NB4 (cell line): Measurements from ENCODE around the gene IMMP2L.

Experiments
- DNase-seq: peaks from one replicate; pipeline ENCODE4 v3.0.0; 2010; ENCODE audit warnings: low read depth
- H3K4me3 ChIP-seq: one replicate; pipeline ENCODE4 v1.5.1; 2011; ENCODE audit warnings: mild to moderate bottlenecking, low read depth, low read length, moderate library complexity
- MYC ChIP-seq: IDR thresholded peaks from 2 replicates; pipeline ENCODE4 v1.6.1; 2011; ENCODE audit warnings: low read depth, low read length
- POLR2A ChIP-seq: IDR thresholded peaks from 2 replicates; pipeline ENCODE4 v1.6.1; 2011; ENCODE audit warnings: mild to moderate bottlenecking; ENCODE audit not compliant: insufficient read length; ENCODE audit errors: extremely low read depth
- TF ChIP-seq, protein P1 (sequence below): IDR thresholded peaks from one replicate; pipeline ENCODE4 v1.5.1; 2012; ENCODE audit warnings: low read depth, low read length
- TF ChIP-seq, protein P2 (sequence below): IDR thresholded peaks from 2 replicates; pipeline ENCODE4 v1.6.1; 2011; ENCODE audit warnings: low read depth, low read length

The IMMP2L gene

DNA sequence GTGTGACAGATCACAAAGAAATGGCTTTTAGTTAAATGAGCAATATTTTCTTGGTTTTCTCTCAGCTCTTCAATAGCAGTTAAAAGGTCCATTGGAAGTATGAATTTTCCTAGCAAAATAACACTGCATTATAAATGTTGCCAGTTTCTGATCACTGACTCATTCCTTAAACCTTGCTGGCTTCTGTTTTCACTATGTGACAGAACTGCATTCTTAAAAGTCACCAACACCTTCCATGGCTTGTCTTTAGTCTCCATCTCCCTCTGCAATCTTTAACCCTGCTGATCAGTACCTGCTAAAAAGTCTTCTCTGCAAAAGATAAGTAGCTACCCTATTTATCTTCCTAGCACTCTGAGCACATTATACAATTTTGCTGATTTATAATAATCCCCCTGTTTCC lies 876.4 kb downstream of the IMMP2L start:
- DNase-seq, result no peak
- TF ChIP-seq, protein P1, sequence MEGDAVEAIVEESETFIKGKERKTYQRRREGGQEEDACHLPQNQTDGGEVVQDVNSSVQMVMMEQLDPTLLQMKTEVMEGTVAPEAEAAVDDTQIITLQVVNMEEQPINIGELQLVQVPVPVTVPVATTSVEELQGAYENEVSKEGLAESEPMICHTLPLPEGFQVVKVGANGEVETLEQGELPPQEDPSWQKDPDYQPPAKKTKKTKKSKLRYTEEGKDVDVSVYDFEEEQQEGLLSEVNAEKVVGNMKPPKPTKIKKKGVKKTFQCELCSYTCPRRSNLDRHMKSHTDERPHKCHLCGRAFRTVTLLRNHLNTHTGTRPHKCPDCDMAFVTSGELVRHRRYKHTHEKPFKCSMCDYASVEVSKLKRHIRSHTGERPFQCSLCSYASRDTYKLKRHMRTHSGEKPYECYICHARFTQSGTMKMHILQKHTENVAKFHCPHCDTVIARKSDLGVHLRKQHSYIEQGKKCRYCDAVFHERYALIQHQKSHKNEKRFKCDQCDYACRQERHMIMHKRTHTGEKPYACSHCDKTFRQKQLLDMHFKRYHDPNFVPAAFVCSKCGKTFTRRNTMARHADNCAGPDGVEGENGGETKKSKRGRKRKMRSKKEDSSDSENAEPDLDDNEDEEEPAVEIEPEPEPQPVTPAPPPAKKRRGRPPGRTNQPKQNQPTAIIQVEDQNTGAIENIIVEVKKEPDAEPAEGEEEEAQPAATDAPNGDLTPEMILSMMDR, result no peak
- TF ChIP-seq, protein P2, sequence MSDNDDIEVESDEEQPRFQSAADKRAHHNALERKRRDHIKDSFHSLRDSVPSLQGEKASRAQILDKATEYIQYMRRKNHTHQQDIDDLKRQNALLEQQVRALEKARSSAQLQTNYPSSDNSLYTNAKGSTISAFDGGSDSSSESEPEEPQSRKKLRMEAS, result no peak
- TF ChIP-seq POLR2A, result no peak
- no peak for TF ChIP-seq MYC
- H3K4me3 ChIP-seq, result no peak overlapping the region

- DNase-seq, result no peak
Measured at GRCh38 chr7:110681941-110682340, 880.4 kb downstream of the IMMP2L start.

DNA sequence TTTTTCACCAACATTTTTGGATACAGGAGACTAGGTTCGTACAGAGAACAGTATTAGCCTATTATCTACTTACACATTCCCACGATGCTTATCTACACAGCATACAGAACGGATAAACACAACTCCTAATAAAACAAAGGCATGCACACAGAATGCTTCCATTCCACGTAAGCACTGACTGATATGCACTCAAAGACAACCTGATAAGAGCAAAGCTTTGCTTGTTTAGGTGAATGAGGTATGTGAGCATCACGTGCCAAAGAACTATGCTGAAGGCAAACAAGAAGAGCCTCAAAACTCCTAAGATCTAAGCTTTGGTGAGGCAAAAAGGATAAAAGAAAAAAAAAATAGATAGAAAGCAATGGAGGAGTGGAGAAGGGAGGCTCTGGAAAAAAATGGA lies 884.9 kb downstream of the IMMP2L start:
- H3K4me3 ChIP-seq, result no peak overlapping the region

More at GRCh38 chr7:110681941-110682340, 880.4 kb downstream of the IMMP2L start:
- H3K4me3 ChIP-seq, result no peak overlapping the region
- TF ChIP-seq, protein P2, result no peak
- TF ChIP-seq POLR2A (no peak), MYC (no peak)
- TF ChIP-seq, protein P1, result no peak

DNA sequence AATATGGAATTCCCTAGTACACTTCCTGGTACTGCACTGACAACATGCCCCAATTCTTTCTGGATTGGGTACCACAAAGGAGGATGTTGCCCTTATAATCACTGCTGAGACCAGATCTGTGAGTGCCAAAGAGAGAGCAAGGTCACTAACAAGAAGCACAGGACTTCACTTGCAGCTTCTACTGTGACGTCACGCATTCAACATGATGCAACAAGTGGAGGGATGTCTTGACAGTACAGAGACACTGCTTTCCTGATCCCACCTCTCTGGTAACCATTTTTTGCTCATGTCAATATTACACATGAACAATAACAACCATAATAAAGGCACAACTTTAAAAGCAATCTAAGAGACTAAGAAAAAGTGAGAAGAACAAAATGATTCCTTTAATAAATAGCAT lies 885.5 kb downstream of the IMMP2L start:
- DNase-seq, result peak; percentile 10
- TF ChIP-seq, protein P2, result no peak
- TF ChIP-seq MYC (no peak), POLR2A (no peak)
- TF ChIP-seq, protein P1, result no peak
- no peak overlapping the region for H3K4me3 ChIP-seq

More for the DNA sequence above, 884.9 kb downstream of the IMMP2L start:
- TF ChIP-seq, protein P1, result no peak
- no peak for TF ChIP-seq POLR2A
- TF ChIP-seq, protein P2, result no peak
- TF ChIP-seq MYC, result no peak
- no peak for DNase-seq

GRCh38 chr7:110675383-110676103 lies 886.7 kb downstream of the IMMP2L start:
- no peak for TF ChIP-seq POLR2A
- no peak for TF ChIP-seq MYC
- TF ChIP-seq, protein P2, result no peak
- TF ChIP-seq, protein P1, result no peak
- no peak for DNase-seq

More at GRCh38 chr7:110675383-110676103, 886.7 kb downstream of the IMMP2L start:
- no peak overlapping the region for H3K4me3 ChIP-seq
